Uterus (tissue), 4 donors: ENCODE results near the gene RMND5B. TPM values are rescaled to one million over a fixed set of nuclear protein-coding genes. Genes with fewer than 3 reads are reported as not detected.

ENCODE experiments used
- DNase-seq, 2 donors: peaks; one replicate each; pipeline ENCODE4 v3.0.0-alpha.2; 2019 to 2020
- H3K27ac ChIP-seq, 2 donors: fragments of 200-600 bp; sonication (generic); 1 replicate in 1 of 2; 2 replicates in 1 of 2; pipeline ENCODE4 v1.5.1; 2016 to 2018
- H3K27me3 ChIP-seq, 2 donors: fragments of 200-600 bp; sonication (generic); one replicate each; pipeline ENCODE4 v1.5.1; 2018 to 2019; ENCODE audit warnings: control low read depth in 1 of 2
- H3K36me3 ChIP-seq, 2 donors: fragments of 200-600 bp; sonication (generic); one replicate each; pipeline ENCODE4 v1.5.1; 2019; ENCODE audit warnings: control low read depth in 1 of 2
- H3K4me1 ChIP-seq, 2 donors: fragments of 200-600 bp; sonication (generic); one replicate each; pipeline ENCODE4 v1.5.1; 2018 to 2019; ENCODE audit warnings: control low read depth in 1 of 2
- H3K4me3 ChIP-seq, 2 donors: fragments of 200-600 bp; sonication (generic); 1 replicate in 1 of 2; 2 replicates in 1 of 2; pipeline ENCODE4 v1.5.1; 2018 to 2019; ENCODE audit warnings: mild to moderate bottlenecking in 1 of 2
- H3K9me3 ChIP-seq, 2 donors: fragments of 200-600 bp; sonication (generic); one replicate each; pipeline ENCODE4 v1.5.1; 2019; ENCODE audit warnings: control low read depth in 1 of 2
- CTCF ChIP-seq, 4 experiments: fragments of 200-600 bp in 2 of 4; fragments of 450-650 bp in 2 of 4; sonication (generic) in 2 of 4; IDR thresholded peaks; one replicate each; pipeline ENCODE4 v1.5.1; 2016 to 2019; ENCODE audit warnings: antibody characterized with exemption in 4 of 4, mild to moderate bottlenecking in 2 of 4, moderate library complexity in 1 of 4
- POLR2A ChIP-seq, 2 donors: fragments of 450-650 bp; IDR thresholded peaks; one replicate each; pipeline ENCODE4 v1.6.1; 2016; ENCODE audit warnings: antibody characterized with exemption in 2 of 2, mild to moderate bottlenecking in 1 of 2, moderate library complexity in 1 of 2
- intact Hi-C: fragments of 100-400 bp; cut with DNase I; formaldehyde crosslinking; loops from one replicate; pipeline ENCODE4 v1.15.1; 2023; ENCODE audit warnings: low total_unique reads
- total RNA-seq, 4 donors: library from RNA; depleted of rRNA in 3 of 4; stranded (reverse); fragments of >200 nt in 3 of 4; gene quantifications; one replicate each; pipeline versions ENCODE4 v1.1.0 to v1.2.4, GENCODE V29; 2014 to 2023
- donor health status: DM: yes; HTN: yes; CAD: no.

The RMND5B gene
- total RNA-seq, 4 donors from 2014 or later: 29.7 to 52.3 (median 39.9) TPM

- intact Hi-C loops: loop anchor here (5.0 kb wide), 1 partner anchor 88 kb away; no protein-coding TSS in a partner anchor
- H3K36me3 ChIP-seq: no peaks in the 10 kb centered on the region
- H3K4me3 ChIP-seq: no peak overlapping the region
- H3K4me1 ChIP-seq: peaks cover 0 to 5% of the 10 kb centered on the region in 2 donors
- H3K9me3 ChIP-seq: no peaks in the 10 kb centered on the region
- H3K27me3 ChIP-seq: no peaks in the 10 kb centered on the region
- no peak overlapping the region for H3K27ac ChIP-seq
- DNase-seq: no peak
- TF ChIP-seq POLR2A (IDR thresholded peaks at IDR 0.05) (no peak), CTCF (IDR thresholded peaks at IDR 0.05) (no peak)
These were observed 29.4 kb downstream of the RMND5B start for GRCh38 chr5:178160176-178160575.

GRCh38 chr5:178162481-178162880 is 31.7 kb downstream of the RMND5B start:
- peaks cover 0 to 5% of the 10 kb centered on the region in 2 donors for H3K4me1 ChIP-seq
- H3K9me3 ChIP-seq: no peaks in the 10 kb centered on the region
- DNase-seq: no peak
- no peaks in the 10 kb centered on the region for H3K27me3 ChIP-seq
- TF ChIP-seq CTCF (IDR thresholded peaks at IDR 0.05) (no peak), POLR2A (IDR thresholded peaks at IDR 0.05) (no peak)
- no peak overlapping the region for H3K4me3 ChIP-seq
- H3K36me3 ChIP-seq: no peaks in the 10 kb centered on the region
- H3K27ac ChIP-seq: no peak overlapping the region
- intact Hi-C loops: loop anchor here (5.0 kb wide), 1 partner anchor 90 kb away; no protein-coding TSS in a partner anchor

GRCh38 chr5:178163772-178164735 is 33.2 kb downstream of the RMND5B start:
- TF ChIP-seq POLR2A (IDR thresholded peaks at IDR 0.05) (peak in 1 of 2 donors; percentile 19), CTCF (IDR thresholded peaks at IDR 0.05) (peak; percentile 98 to 99 (median 98))
- peak; percentile 72 to 85 for DNase-seq
- Histone ChIP-seq H3K9me3 (no peaks in the 10 kb centered on the region), H3K4me3 (no peak overlapping the region), H3K36me3 (no peaks in the 10 kb centered on the region), H3K27me3 (no peaks in the 10 kb centered on the region), H3K4me1 (peaks cover 0 to 5% of the 10 kb centered on the region in 2 donors), H3K27ac (no peak overlapping the region)
- intact Hi-C loops: loop anchor here (5.0 kb wide), 1 partner anchor 92 kb away; no protein-coding TSS in a partner anchor

GRCh38 chr5:178165581-178165980 is 34.8 kb downstream of the RMND5B start:
- Histone ChIP-seq H3K27ac (no peak overlapping the region), H3K4me1 (peaks cover 0 to 5% of the 10 kb centered on the region in 2 donors), H3K9me3 (no peaks in the 10 kb centered on the region), H3K4me3 (no peak overlapping the region), H3K36me3 (no peaks in the 10 kb centered on the region), H3K27me3 (no peaks in the 10 kb centered on the region)
- DNase-seq: no peak
- intact Hi-C loops: no loop called here
- no peak for TF ChIP-seq CTCF (IDR thresholded peaks at IDR 0.05)
- no peak for TF ChIP-seq POLR2A (IDR thresholded peaks at IDR 0.05)

GRCh38 chr5:178170455-178170854 is 39.6 kb downstream of the RMND5B start:
- intact Hi-C loops: no loop called here
- H3K27me3 ChIP-seq: no peaks in the 10 kb centered on the region
- no peaks in the 10 kb centered on the region for H3K4me1 ChIP-seq
- TF ChIP-seq CTCF (IDR thresholded peaks at IDR 0.05) (no peak), POLR2A (IDR thresholded peaks at IDR 0.05) (no peak)
- no peak for DNase-seq
- no peak overlapping the region for H3K27ac ChIP-seq
- H3K36me3 ChIP-seq: no peaks in the 10 kb centered on the region
- no peaks in the 10 kb centered on the region for H3K9me3 ChIP-seq
- no peak overlapping the region for H3K4me3 ChIP-seq
